HepG2 (cell line): ENCODE results near the gene PFKFB2. TPM values are rescaled to one million over a fixed set of nuclear protein-coding genes. Genes with fewer than 3 reads are reported as not detected.

Experiments
- CENPX ChIP-seq: sonication (generic); formaldehyde crosslinking; IDR thresholded peaks from 2 replicates; pipeline ENCODE4 v1.9.0; 2021; ENCODE audit warnings: mild to moderate bottlenecking, missing genetic modification reagents, moderate library complexity
- DNMT1 ChIP-seq: sonication (generic); formaldehyde crosslinking; IDR thresholded peaks from 2 replicates; pipeline ENCODE4 v1.5.1; 2020; ENCODE audit warnings: mild to moderate bottlenecking, missing genetic modification reagents
- EZH2 ChIP-seq: conservative IDR thresholded peaks from 2 replicates; pipeline ENCODE4 v1.6.1; 2012; ENCODE audit warnings: mild to moderate bottlenecking, low read depth, low read length, moderate library complexity
- HNRNPK ChIP-seq: fragments of 200-400 bp; formaldehyde crosslinking; IDR thresholded peaks from 2 replicates; pipeline ENCODE4 v1.6.1; 2018; ENCODE audit warnings: low read length, low read depth, moderate library complexity, mild to moderate bottlenecking; ENCODE audit not compliant: poor library complexity, severe bottlenecking
- IKZF4 ChIP-seq: sonication (generic); formaldehyde crosslinking; IDR thresholded peaks from 2 replicates; pipeline ENCODE4 v1.5.1; 2020; ENCODE audit warnings: borderline replicate concordance, mild to moderate bottlenecking, low read depth, missing genetic modification reagents; ENCODE audit errors: not compliant biosample characterization
- JUN ChIP-seq: sonication (generic); formaldehyde crosslinking; IDR thresholded peaks from 2 replicates; pipeline ENCODE4 v1.4.0; 2020; ENCODE audit warnings: mild to moderate bottlenecking, missing genetic modification reagents
- POLR2G ChIP-seq: fragments of 200-400 bp; formaldehyde crosslinking; IDR thresholded peaks from 2 replicates; pipeline ENCODE4 v1.6.1; 2018; ENCODE audit warnings: mild to moderate bottlenecking, low read depth, low read length, moderate library complexity
- RBFOX2 ChIP-seq: fragments of 200-400 bp; formaldehyde crosslinking; IDR thresholded peaks from 2 replicates; pipeline ENCODE4 v1.6.1; 2017; ENCODE audit warnings: low read depth, mild to moderate bottlenecking, low read length
- SCMH1 ChIP-seq: sonication (generic); formaldehyde crosslinking; IDR thresholded peaks from 2 replicates; pipeline ENCODE4 v1.9.0; 2021; ENCODE audit warnings: missing genetic modification reagents, mild to moderate bottlenecking, borderline replicate concordance
- SOX6 ChIP-seq, 2 experiments: fragments of 450-650 bp in 1 of 2; sonication (generic) in 1 of 2; formaldehyde crosslinking in 1 of 2; IDR thresholded peaks; 2 replicates each; pipeline versions ENCODE4 v1.4.0 to v1.6.1; 2017 to 2020; ENCODE audit warnings: antibody characterized with exemption in 1 of 2, mild to moderate bottlenecking in 1 of 2, missing genetic modification reagents in 1 of 2
- SUZ12 ChIP-seq: fragments of 150-350 bp; IDR thresholded peaks from 2 replicates; pipeline ENCODE4 v1.6.1; 2014; ENCODE audit warnings: low read depth, low read length
- TBX2 ChIP-seq: sonication (generic); formaldehyde crosslinking; IDR thresholded peaks from 2 replicates; pipeline ENCODE4 v1.5.0; 2020; ENCODE audit warnings: missing genetic modification reagents, mild to moderate bottlenecking, borderline replicate concordance
- ZBTB3 ChIP-seq: sonication (generic); formaldehyde crosslinking; IDR thresholded peaks from 2 replicates; pipeline ENCODE4 v1.4.0; 2020; ENCODE audit warnings: low read depth, mild to moderate bottlenecking, moderate library complexity, missing genetic modification reagents, borderline replicate concordance
- ZNF260 ChIP-seq: sonication (generic); formaldehyde crosslinking; IDR thresholded peaks from 2 replicates; pipeline ENCODE4 v1.4.0; 2020; ENCODE audit warnings: missing genetic modification reagents, low read depth, mild to moderate bottlenecking, borderline replicate concordance
- polyA plus RNA-seq, 8 experiments: library from polyadenylated mRNA; depleted of rRNA in 3 of 8; stranded (reverse) in 7 of 8; unstranded in 1 of 8; fragments of >200 nt; fragmentation: Illumina TruSeq in 4 of 8; extraction: Trizol in 4 of 8; gene quantifications; 2 replicates each; pipeline versions ENCODE4 v1.2.1 to v1.2.3, GENCODE V29; 2011 to 2016; ENCODE audit warnings: low read depth in 4 of 8, missing spikeins in 1 of 8, mixed read lengths in 1 of 8; ENCODE audit not compliant: insufficient read depth in 1 of 8
- total RNA-seq, 5 experiments: library from RNA; depleted of rRNA; stranded (reverse); fragments of >200 nt; fragmentation: Illumina TruSeq; extraction: Trizol; gene quantifications; 2 replicates each; pipeline ENCODE4 v1.2.3, GENCODE V29; 2016; ENCODE audit warnings: low read depth in 1 of 5
- TF ChIP-seq, protein P1 (sequence below): sonication (generic); formaldehyde crosslinking; IDR thresholded peaks from 2 replicates; pipeline ENCODE4 v1.5.0; 2020; ENCODE audit warnings: missing genetic modification reagents, mild to moderate bottlenecking, borderline replicate concordance
- TF ChIP-seq, protein P2 (sequence below): sonication (generic); formaldehyde crosslinking; IDR thresholded peaks from 2 replicates; pipeline ENCODE4 v1.5.1; 2020; ENCODE audit warnings: missing genetic modification reagents, mild to moderate bottlenecking, borderline replicate concordance
- TF ChIP-seq, protein P3 (sequence below), 2 experiments: sonication (generic) in 1 of 2; formaldehyde crosslinking in 1 of 2; IDR thresholded peaks; 2 replicates each; pipeline versions ENCODE4 v1.4.0 to v1.6.1; 2018 to 2020; ENCODE audit warnings: missing genetic modification reagents in 2 of 2, borderline replicate concordance in 1 of 2, low read depth in 1 of 2, mild to moderate bottlenecking in 1 of 2, missing biosample characterization in 1 of 2
- TF ChIP-seq, protein P4 (sequence below): sonication (generic); formaldehyde crosslinking; IDR thresholded peaks from 2 replicates; pipeline ENCODE4 v1.5.0; 2020; ENCODE audit warnings: mild to moderate bottlenecking, missing genetic modification reagents, borderline replicate concordance

PFKFB2 gene
- total and polyA plus RNA-seq, 2 of the 13 experiments (the other 11 are each of a cell fraction or from before 2014, with no cell fraction given), result 4.6 to 10.6 TPM

DNA sequence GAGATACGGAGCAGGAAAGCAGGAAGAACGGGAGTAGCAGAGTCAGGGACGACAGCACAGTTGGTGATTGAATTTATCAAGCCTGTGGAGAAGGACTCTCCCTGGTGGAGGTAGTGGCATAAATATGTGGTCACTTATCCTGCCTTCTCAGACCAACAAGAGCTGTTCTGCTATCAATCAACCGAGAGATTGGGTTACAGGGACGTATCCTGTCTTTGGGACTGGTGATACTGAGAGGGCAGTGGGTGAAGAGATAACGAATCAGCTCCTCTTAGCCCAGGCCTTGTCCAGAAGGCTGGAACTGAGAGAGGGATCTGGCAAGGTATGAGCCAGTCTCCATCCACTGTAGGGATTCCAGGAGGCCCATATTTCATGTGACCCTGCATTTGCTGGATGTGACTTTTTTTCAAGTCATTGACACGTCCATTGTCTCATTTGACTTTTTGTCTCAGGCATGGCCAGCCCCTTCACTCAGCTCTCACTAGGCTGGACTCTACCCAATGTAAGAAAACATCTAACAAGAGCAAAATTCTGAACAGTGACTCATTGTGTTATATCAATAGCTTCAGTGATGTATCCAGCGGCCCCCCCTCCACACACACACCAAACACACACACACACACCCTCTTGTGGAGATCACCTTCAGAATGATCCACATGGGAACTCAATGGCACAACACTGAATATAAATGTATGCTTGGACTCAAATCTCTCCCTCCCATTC is 31.8 kb upstream of the PFKFB2 start (continued):
- TF ChIP-seq ZBTB3 (CRISPR knock-in tag) (no peak), POLR2G (peak; percentile 37; the same call in 1 of the 2 replicates), TBX2 (peak; percentile 23; the same call in 1 of the 2 replicates), JUN (CRISPR knock-in tag) (no peak), SUZ12 (no peak), SOX6 (IDR thresholded peaks at IDR 0.05) (no peak), SOX6 (CRISPR knock-in tag; IDR thresholded peaks at IDR 0.05) (peak; percentile 71), ZNF260 (CRISPR knock-in tag) (no peak), RBFOX2 (0 out of 2 replicates have a peak, but pooled peaks have one; percentile 26), SCMH1 (no peak), DNMT1 (no peak), EZH2 (no peak), HNRNPK (no peak), IKZF4 (no peak), CENPX (no peak)
- TF ChIP-seq, protein P1, sequence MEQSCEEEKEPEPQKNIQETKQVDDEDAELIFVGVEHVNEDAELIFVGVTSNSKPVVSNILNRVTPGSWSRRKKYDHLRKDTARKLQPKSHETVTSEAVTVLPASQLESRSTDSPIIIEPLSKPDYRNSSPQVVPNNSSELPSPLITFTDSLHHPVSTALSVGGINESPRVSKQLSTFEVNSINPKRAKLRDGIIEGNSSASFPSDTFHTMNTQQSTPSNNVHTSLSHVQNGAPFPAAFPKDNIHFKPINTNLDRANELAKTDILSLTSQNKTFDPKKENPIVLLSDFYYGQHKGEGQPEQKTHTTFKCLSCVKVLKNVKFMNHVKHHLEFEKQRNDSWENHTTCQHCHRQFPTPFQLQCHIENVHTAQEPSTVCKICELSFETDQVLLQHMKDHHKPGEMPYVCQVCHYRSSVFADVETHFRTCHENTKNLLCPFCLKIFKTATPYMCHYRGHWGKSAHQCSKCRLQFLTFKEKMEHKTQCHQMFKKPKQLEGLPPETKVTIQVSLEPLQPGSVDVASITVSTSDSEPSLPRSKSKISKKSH (CRISPR knock-in tag), result no peak
- TF ChIP-seq, protein P2, sequence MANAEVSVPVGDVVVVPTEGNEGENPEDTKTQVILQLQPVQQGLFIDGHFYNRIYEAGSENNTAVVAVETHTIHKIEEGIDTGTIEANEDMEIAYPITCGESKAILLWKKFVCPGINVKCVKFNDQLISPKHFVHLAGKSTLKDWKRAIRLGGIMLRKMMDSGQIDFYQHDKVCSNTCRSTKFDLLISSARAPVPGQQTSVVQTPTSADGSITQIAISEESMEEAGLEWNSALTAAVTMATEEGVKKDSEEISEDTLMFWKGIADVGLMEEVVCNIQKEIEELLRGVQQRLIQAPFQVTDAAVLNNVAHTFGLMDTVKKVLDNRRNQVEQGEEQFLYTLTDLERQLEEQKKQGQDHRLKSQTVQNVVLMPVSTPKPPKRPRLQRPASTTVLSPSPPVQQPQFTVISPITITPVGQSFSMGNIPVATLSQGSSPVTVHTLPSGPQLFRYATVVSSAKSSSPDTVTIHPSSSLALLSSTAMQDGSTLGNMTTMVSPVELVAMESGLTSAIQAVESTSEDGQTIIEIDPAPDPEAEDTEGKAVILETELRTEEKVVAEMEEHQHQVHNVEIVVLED (CRISPR knock-in tag), result no peak
- TF ChIP-seq, protein P3, sequence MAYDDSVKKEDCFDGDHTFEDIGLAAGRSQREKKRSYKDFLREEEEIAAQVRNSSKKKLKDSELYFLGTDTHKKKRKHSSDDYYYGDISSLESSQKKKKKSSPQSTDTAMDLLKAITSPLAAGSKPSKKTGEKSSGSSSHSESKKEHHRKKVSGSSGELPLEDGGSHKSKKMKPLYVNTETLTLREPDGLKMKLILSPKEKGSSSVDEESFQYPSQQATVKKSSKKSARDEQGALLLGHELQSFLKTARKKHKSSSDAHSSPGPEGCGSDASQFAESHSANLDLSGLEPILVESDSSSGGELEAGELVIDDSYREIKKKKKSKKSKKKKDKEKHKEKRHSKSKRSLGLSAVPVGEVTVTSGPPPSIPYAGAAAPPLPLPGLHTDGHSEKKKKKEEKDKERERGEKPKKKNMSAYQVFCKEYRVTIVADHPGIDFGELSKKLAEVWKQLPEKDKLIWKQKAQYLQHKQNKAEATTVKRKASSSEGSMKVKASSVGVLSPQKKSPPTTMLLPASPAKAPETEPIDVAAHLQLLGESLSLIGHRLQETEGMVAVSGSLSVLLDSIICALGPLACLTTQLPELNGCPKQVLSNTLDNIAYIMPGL (CRISPR knock-in tag; IDR thresholded peaks at IDR 0.05; ENCODE audit: borderline replicate concordance in 1 of 2, low read depth in 1 of 2), result peak in 1 of 2 experiments; percentile 27; a peak in 1 of 4 replicates
- TF ChIP-seq, protein P4, sequence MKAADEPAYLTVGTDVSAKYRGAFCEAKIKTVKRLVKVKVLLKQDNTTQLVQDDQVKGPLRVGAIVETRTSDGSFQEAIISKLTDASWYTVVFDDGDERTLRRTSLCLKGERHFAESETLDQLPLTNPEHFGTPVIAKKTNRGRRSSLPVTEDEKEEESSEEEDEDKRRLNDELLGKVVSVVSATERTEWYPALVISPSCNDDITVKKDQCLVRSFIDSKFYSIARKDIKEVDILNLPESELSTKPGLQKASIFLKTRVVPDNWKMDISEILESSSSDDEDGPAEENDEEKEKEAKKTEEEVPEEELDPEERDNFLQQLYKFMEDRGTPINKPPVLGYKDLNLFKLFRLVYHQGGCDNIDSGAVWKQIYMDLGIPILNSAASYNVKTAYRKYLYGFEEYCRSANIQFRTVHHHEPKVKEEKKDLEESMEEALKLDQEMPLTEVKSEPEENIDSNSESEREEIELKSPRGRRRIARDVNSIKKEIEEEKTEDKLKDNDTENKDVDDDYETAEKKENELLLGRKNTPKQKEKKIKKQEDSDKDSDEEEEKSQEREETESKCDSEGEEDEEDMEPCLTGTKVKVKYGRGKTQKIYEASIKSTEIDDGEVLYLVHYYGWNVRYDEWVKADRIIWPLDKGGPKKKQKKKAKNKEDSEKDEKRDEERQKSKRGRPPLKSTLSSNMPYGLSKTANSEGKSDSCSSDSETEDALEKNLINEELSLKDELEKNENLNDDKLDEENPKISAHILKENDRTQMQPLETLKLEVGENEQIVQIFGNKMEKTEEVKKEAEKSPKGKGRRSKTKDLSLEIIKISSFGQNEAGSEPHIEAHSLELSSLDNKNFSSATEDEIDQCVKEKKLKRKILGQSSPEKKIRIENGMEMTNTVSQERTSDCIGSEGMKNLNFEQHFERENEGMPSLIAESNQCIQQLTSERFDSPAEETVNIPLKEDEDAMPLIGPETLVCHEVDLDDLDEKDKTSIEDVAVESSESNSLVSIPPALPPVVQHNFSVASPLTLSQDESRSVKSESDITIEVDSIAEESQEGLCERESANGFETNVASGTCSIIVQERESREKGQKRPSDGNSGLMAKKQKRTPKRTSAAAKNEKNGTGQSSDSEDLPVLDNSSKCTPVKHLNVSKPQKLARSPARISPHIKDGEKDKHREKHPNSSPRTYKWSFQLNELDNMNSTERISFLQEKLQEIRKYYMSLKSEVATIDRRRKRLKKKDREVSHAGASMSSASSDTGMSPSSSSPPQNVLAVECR (CRISPR knock-in tag), result no peak; the same call in 1 of the 2 replicates
